AG09309 (cell line): ENCODE measurements around the gene PPFIBP1.

Experiments used
- DNase-seq: peaks from one replicate; pipeline ENCODE4 v3.0.0-alpha.2; 2010; ENCODE audit warnings: low read depth
- H3K4me3 ChIP-seq: 2 replicates; pipeline ENCODE4 v1.5.1; 2011; ENCODE audit warnings: mild to moderate bottlenecking, low read depth, low read length, moderate library complexity; ENCODE audit not compliant: control insufficient read depth
- TF ChIP-seq, protein P1 (sequence below): IDR thresholded peaks from 2 replicates; pipeline ENCODE4 v1.5.1; 2011; ENCODE audit warnings: mild to moderate bottlenecking, low read depth, low read length, inconsistent platforms; ENCODE audit not compliant: insufficient read depth, control insufficient read depth; ENCODE audit errors: missing control alignments

Gene PPFIBP1

DNA sequence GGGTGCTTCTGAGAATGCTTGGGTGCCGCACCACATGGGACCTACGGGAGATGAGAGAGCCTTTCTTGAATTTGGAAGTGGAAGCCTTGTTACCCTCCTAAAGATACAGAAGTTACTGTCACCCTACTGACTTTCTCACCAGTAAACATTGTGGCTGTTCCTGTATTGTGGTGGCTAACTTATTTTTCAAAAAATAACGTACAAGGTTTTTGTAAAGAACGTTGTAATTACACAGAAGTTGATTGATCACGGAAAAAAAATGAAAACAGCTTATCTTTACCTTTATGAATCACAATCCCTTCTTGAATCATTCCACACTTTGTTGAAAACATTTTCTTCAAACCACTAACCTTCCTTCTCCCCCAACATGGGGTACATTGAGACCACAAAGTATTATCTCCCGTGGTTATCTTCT, 22.0 kb upstream of the PPFIBP1 start:
- DNase-seq: no peak
- no peak overlapping the region for H3K4me3 ChIP-seq
- TF ChIP-seq, protein P1, sequence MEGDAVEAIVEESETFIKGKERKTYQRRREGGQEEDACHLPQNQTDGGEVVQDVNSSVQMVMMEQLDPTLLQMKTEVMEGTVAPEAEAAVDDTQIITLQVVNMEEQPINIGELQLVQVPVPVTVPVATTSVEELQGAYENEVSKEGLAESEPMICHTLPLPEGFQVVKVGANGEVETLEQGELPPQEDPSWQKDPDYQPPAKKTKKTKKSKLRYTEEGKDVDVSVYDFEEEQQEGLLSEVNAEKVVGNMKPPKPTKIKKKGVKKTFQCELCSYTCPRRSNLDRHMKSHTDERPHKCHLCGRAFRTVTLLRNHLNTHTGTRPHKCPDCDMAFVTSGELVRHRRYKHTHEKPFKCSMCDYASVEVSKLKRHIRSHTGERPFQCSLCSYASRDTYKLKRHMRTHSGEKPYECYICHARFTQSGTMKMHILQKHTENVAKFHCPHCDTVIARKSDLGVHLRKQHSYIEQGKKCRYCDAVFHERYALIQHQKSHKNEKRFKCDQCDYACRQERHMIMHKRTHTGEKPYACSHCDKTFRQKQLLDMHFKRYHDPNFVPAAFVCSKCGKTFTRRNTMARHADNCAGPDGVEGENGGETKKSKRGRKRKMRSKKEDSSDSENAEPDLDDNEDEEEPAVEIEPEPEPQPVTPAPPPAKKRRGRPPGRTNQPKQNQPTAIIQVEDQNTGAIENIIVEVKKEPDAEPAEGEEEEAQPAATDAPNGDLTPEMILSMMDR: no peak

DNA sequence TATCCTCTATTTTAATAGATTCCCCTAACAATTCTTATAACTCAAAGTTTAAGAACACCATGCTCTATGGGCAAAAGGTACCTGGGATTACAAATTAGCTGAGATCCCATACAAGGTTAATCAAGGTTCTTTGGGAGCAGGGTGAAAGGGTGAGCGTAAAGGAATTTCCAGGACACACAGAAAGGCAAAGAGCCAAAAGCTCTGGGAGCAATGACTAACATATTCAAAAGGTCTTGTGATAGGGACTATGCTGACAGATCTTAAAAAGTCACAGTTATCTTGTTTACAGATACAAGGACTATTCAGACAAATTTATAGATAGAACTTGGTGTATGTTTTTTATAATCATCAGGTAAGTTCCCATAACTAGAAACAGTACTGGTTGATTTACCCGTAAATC, 19.5 kb upstream of the PPFIBP1 start:
- TF ChIP-seq, protein P1: no peak
- DNase-seq: no peak
- no peak overlapping the region for H3K4me3 ChIP-seq

DNA sequence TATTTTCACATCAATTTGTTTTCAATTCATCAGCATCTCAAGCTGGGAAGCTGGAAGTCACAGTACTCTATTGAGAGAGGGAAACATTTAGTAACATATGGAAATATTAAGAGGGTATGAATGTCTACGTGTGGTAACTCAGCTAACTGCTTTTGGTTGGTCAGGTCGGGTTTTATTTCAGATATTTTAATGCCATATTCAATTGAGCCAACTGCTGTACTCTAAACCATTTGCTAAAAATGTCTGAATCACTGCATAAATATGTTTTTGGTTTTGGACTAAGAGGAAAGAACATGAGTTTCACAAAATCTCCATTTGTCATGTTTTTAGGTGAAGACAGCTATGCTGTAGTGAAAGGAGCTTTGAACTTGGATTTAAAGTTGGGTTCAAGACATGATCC, 18.9 kb upstream of the PPFIBP1 start:
- no peak overlapping the region for H3K4me3 ChIP-seq
- TF ChIP-seq, protein P1: no peak
- DNase-seq: no peak

DNA sequence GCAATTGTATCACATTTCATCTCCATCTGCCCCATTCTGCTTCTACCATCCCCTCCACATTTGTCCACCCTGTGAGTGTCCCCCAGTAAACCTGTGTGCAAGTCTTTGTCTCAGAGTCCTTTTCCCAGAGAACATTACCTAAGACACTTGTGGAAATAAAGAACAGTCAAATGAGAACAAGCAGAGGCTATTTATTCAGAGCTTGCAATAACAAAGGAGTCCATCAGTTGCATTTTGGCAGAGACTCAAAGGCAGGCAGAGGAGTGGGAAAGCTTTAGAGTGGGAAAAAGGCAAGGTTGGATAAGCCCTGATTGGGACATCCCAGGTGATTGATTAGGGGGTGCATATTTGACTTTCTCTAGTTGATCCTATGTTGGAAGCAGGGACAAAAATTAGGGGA, 18.2 kb upstream of the PPFIBP1 start:
- TF ChIP-seq, protein P1: no peak
- no peak overlapping the region for H3K4me3 ChIP-seq
- no peak for DNase-seq

DNA sequence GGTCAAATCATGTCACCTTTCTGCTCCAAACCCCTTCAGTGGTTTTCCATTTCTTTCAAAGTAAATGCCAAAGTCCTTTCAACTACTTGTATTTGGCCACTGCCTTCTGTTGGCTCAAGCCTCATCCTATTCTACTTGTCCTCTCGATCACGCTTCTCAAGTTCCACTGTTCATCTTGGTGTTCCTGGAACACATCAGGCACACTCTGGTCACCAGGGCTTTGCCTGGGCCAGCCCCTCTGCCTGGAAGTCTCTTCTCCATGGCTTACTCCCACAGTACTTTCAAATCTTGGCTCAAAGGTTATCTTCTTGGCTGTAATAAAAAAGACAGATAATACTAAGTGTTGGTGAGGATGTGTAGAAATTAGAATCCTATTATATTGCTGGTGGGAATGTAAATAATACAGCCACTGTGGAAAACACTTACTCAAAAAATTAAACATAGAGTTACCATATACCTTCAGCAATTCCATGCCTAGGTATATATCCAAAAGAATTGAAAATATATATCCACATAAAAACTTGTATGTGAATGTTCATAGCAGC, 17.3 kb upstream of the PPFIBP1 start:
- DNase-seq: no peak
- TF ChIP-seq, protein P1: no peak
- H3K4me3 ChIP-seq: no peak overlapping the region

DNA sequence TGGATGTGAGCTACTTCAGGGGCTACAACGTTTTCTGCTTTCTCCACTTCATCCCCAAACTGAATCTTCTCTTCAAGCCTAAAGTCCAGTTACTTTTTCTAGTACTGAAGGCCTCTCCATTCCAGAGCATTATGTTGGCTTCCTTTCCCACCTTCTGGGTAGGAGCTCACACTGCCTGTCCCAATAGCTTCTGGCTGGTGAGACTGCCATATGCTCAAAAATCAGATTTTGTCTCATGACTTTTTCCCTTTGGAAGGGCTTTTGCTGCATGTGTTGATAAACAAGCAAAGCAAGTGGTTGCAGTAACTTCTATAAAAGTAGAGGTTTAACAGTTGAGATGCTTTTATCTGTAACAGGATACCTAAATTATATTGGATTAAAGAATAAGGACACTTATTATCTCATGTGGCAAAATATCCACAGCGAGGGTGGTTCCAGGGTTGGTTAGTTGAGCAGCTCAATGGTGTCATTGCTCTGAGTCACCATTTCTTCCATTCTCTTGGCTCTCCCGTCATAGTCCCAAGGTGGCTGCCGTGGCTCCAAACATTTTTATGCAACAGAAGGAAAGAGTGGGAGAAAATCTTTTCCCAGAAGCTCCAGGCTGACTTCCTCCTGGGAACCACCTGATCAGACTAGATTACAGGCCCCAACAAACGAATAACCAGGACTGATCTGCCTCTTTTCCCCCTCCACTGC, 15.1 kb upstream of the PPFIBP1 start:
- no peak for DNase-seq
- TF ChIP-seq, protein P1: no peak
- no peak overlapping the region for H3K4me3 ChIP-seq
